ENCODE results near the gene BTBD7.
"Not testable (repeated sequence)": the region's sequence is repeated elsewhere in the genome, so short reads cannot be mapped to it uniquely, and the experiment has no call there.

The BTBD7 gene

GRCh38 chr14:93332853-93333630, at the start of gene BTBD7:
Gene BTBD7 (minus strand): TSS chr14:93333036. CDS start chr14:93296051, 36,985 bp downstream.
- no peaks in the 10 kb centered on the region for H3K36me3 ChIP-seq (ENCODE audit: control insufficient read depth, low read depth, low read length)
- no peaks in the 10 kb centered on the region for H3K27me3 ChIP-seq (ENCODE audit: control insufficient read depth, insufficient read depth, low read length)
- H3K9ac ChIP-seq (ENCODE audit: low read length), result peak within 1 kb of the TSS; percentile 79
- H3K4me3 ChIP-seq (ENCODE audit: low read length), result peak within 1 kb of the TSS; percentile 90
- H3K9me3 ChIP-seq (ENCODE audit: control insufficient read depth, low read depth, low read length), result no peaks in the 10 kb centered on the region
- peak within 1 kb of the TSS; percentile 29 for H3K27ac ChIP-seq (ENCODE audit: low read length)
- peaks cover 17% of the 10 kb centered on the region for H3K4me1 ChIP-seq (ENCODE audit: control insufficient read depth, low read depth, low read length)

- Histone ChIP-seq H3K27ac (ENCODE audit: low read length) (no peak overlapping the region), H3K9me3 (ENCODE audit: control insufficient read depth, low read depth, low read length) (no peaks in the 10 kb centered on the region), H3K36me3 (ENCODE audit: control insufficient read depth, low read depth, low read length) (no peaks in the 10 kb centered on the region), H3K4me3 (ENCODE audit: low read length) (no peak overlapping the region), H3K9ac (ENCODE audit: low read length) (no peak overlapping the region), H3K4me1 (ENCODE audit: control insufficient read depth, low read depth, low read length) (no peaks in the 10 kb centered on the region), H3K27me3 (ENCODE audit: control insufficient read depth, insufficient read depth, low read length) (no peaks in the 10 kb centered on the region)
These were observed 48.8 kb upstream of the BTBD7 start for GRCh38 chr14:93381644-93382043.

GRCh38 chr14:93379831-93380230, 47.0 kb upstream of the BTBD7 start:
- H3K4me3 ChIP-seq (ENCODE audit: low read length), result no peak overlapping the region
- no peak overlapping the region for H3K27ac ChIP-seq (ENCODE audit: low read length)
- H3K4me1 ChIP-seq (ENCODE audit: control insufficient read depth, low read depth, low read length), result no peaks in the 10 kb centered on the region
- H3K27me3 ChIP-seq (ENCODE audit: control insufficient read depth, insufficient read depth, low read length), result no peaks in the 10 kb centered on the region
- H3K9ac ChIP-seq (ENCODE audit: low read length), result no peak overlapping the region
- no peaks in the 10 kb centered on the region for H3K9me3 ChIP-seq (ENCODE audit: control insufficient read depth, low read depth, low read length)
- no peaks in the 10 kb centered on the region for H3K36me3 ChIP-seq (ENCODE audit: control insufficient read depth, low read depth, low read length)

- Histone ChIP-seq H3K27ac (ENCODE audit: low read length) (no peak overlapping the region), H3K9me3 (ENCODE audit: control insufficient read depth, low read depth, low read length) (no peaks in the 10 kb centered on the region), H3K27me3 (ENCODE audit: control insufficient read depth, insufficient read depth, low read length) (no peaks in the 10 kb centered on the region), H3K9ac (ENCODE audit: low read length) (no peak overlapping the region), H3K36me3 (ENCODE audit: control insufficient read depth, low read depth, low read length) (no peaks in the 10 kb centered on the region), H3K4me1 (ENCODE audit: control insufficient read depth, low read depth, low read length) (no peaks in the 10 kb centered on the region), H3K4me3 (ENCODE audit: low read length) (no peak overlapping the region)
These were observed 42.9 kb upstream of the BTBD7 start for GRCh38 chr14:93375673-93376156.

GRCh38 chr14:93369713-93370266, 37.0 kb upstream of the BTBD7 start:
- Histone ChIP-seq H3K36me3 (ENCODE audit: control insufficient read depth, low read depth, low read length) (no peaks in the 10 kb centered on the region), H3K4me1 (ENCODE audit: control insufficient read depth, low read depth, low read length) (no peaks in the 10 kb centered on the region), H3K27me3 (ENCODE audit: control insufficient read depth, insufficient read depth, low read length) (no peaks in the 10 kb centered on the region), H3K9ac (ENCODE audit: low read length) (no peak overlapping the region), H3K9me3 (ENCODE audit: control insufficient read depth, low read depth, low read length) (no peaks in the 10 kb centered on the region), H3K4me3 (ENCODE audit: low read length) (no peak overlapping the region), H3K27ac (ENCODE audit: low read length) (no peak overlapping the region)

- H3K27ac ChIP-seq (ENCODE audit: low read length), result no peak overlapping the region
- no peak overlapping the region for H3K4me3 ChIP-seq (ENCODE audit: low read length)
These were observed 36.3 kb upstream of the BTBD7 start for GRCh38 chr14:93368996-93369712.

GRCh38 chr14:93354873-93355272, 22.0 kb upstream of the BTBD7 start:
- H3K27me3 ChIP-seq (ENCODE audit: control insufficient read depth, insufficient read depth, low read length), result not testable (repeated sequence)

More at GRCh38 chr14:93368996-93369712, 36.3 kb upstream of the BTBD7 start:
- Histone ChIP-seq H3K9ac (ENCODE audit: low read length) (no peak overlapping the region), H3K36me3 (ENCODE audit: control insufficient read depth, low read depth, low read length) (no peaks in the 10 kb centered on the region), H3K4me1 (ENCODE audit: control insufficient read depth, low read depth, low read length) (no peaks in the 10 kb centered on the region), H3K9me3 (ENCODE audit: control insufficient read depth, low read depth, low read length) (no peaks in the 10 kb centered on the region), H3K27me3 (ENCODE audit: control insufficient read depth, insufficient read depth, low read length) (no peaks in the 10 kb centered on the region)

GRCh38 chr14:93348292-93348691, 15.5 kb upstream of the BTBD7 start:
- Histone ChIP-seq H3K36me3 (ENCODE audit: control insufficient read depth, low read depth, low read length) (no peaks in the 10 kb centered on the region), H3K4me3 (ENCODE audit: low read length) (no peak overlapping the region), H3K4me1 (ENCODE audit: control insufficient read depth, low read depth, low read length) (peaks cover 18% of the 10 kb centered on the region), H3K27ac (ENCODE audit: low read length) (no peak overlapping the region), H3K9me3 (ENCODE audit: control insufficient read depth, low read depth, low read length) (no peaks in the 10 kb centered on the region), H3K27me3 (ENCODE audit: control insufficient read depth, insufficient read depth, low read length) (no peaks in the 10 kb centered on the region), H3K9ac (ENCODE audit: low read length) (no peak overlapping the region)

More at GRCh38 chr14:93354873-93355272, 22.0 kb upstream of the BTBD7 start:
- H3K4me1 ChIP-seq (ENCODE audit: control insufficient read depth, low read depth, low read length); H3K27ac ChIP-seq (ENCODE audit: low read length); H3K9ac ChIP-seq (ENCODE audit: low read length); H3K36me3 ChIP-seq (ENCODE audit: control insufficient read depth, low read depth, low read length); H3K4me3 ChIP-seq (ENCODE audit: low read length); H3K9me3 ChIP-seq (ENCODE audit: control insufficient read depth, low read depth, low read length): not testable (repeated sequence)

GRCh38 chr14:93347850-93348249, 15.0 kb upstream of the BTBD7 start:
- H3K9ac ChIP-seq (ENCODE audit: low read length), result no peak overlapping the region
- H3K4me1 ChIP-seq (ENCODE audit: control insufficient read depth, low read depth, low read length), result peaks cover 22% of the 10 kb centered on the region
- H3K9me3 ChIP-seq (ENCODE audit: control insufficient read depth, low read depth, low read length), result no peaks in the 10 kb centered on the region
- H3K27me3 ChIP-seq (ENCODE audit: control insufficient read depth, insufficient read depth, low read length), result no peaks in the 10 kb centered on the region
- no peaks in the 10 kb centered on the region for H3K36me3 ChIP-seq (ENCODE audit: control insufficient read depth, low read depth, low read length)
- no peak overlapping the region for H3K4me3 ChIP-seq (ENCODE audit: low read length)
- H3K27ac ChIP-seq (ENCODE audit: low read length), result no peak overlapping the region

- Histone ChIP-seq H3K9me3 (ENCODE audit: control insufficient read depth, low read depth, low read length) (peaks cover 5% of the 10 kb centered on the region), H3K4me3 (ENCODE audit: low read length) (no peak within 1 kb of the TSS), H3K4me1 (ENCODE audit: control insufficient read depth, low read depth, low read length) (peaks cover 24% of the 10 kb centered on the region), H3K9ac (ENCODE audit: low read length) (no peak within 1 kb of the TSS), H3K27ac (ENCODE audit: low read length) (no peak within 1 kb of the TSS), H3K36me3 (ENCODE audit: control insufficient read depth, low read depth, low read length) (no peaks in the 10 kb centered on the region), H3K27me3 (ENCODE audit: control insufficient read depth, insufficient read depth, low read length) (no peaks in the 10 kb centered on the region)
These were observed 14.3 kb upstream of the BTBD7 start, which contains the start of gene COX8C for GRCh38 chr14:93346926-93347721. Gene COX8C (plus strand): TSS chr14:93347182. CDS start chr14:93347269, 87 bp downstream.

GRCh38 chr14:93343797-93344196, 11.0 kb upstream of the BTBD7 start:
- peak overlapping the region; percentile 48 for H3K9ac ChIP-seq (ENCODE audit: low read length)

More at GRCh38 chr14:93343797-93344196, 11.0 kb upstream of the BTBD7 start:
- Histone ChIP-seq H3K9me3 (ENCODE audit: control insufficient read depth, low read depth, low read length) (peaks cover 18% of the 10 kb centered on the region), H3K27me3 (ENCODE audit: control insufficient read depth, insufficient read depth, low read length) (no peaks in the 10 kb centered on the region), H3K4me3 (ENCODE audit: low read length) (peak overlapping the region; percentile 45), H3K36me3 (ENCODE audit: control insufficient read depth, low read depth, low read length) (no peaks in the 10 kb centered on the region), H3K4me1 (ENCODE audit: control insufficient read depth, low read depth, low read length) (peaks cover 24% of the 10 kb centered on the region), H3K27ac (ENCODE audit: low read length) (peak overlapping the region; percentile 75)
